Retinal pigment epithelial cell (primary cell): Measurements from ENCODE around the gene TTC39C.
"Not testable (repeated sequence)": the region's sequence is repeated elsewhere in the genome, so short reads cannot be mapped to it uniquely, and the experiment has no call there.

Experiments used
- DNase-seq: peaks from one replicate; pipeline ENCODE4 v3.0.0-alpha.2; 2010; ENCODE audit warnings: low read depth
- H3K4me3 ChIP-seq: 2 replicates; pipeline ENCODE4 v1.5.1; 2011; ENCODE audit warnings: mild to moderate bottlenecking, low read length, control low read depth, moderate library complexity
- TF ChIP-seq, protein P1 (sequence below): conservative IDR thresholded peaks from 2 replicates; pipeline ENCODE4 v1.5.1; 2011; ENCODE audit warnings: low read depth, low read length, control low read depth, inconsistent platforms

The TTC39C gene

GRCh38 chr18:24053211-24053610 lies 38.7 kb downstream of the TTC39C start:
- TF ChIP-seq, protein P1, sequence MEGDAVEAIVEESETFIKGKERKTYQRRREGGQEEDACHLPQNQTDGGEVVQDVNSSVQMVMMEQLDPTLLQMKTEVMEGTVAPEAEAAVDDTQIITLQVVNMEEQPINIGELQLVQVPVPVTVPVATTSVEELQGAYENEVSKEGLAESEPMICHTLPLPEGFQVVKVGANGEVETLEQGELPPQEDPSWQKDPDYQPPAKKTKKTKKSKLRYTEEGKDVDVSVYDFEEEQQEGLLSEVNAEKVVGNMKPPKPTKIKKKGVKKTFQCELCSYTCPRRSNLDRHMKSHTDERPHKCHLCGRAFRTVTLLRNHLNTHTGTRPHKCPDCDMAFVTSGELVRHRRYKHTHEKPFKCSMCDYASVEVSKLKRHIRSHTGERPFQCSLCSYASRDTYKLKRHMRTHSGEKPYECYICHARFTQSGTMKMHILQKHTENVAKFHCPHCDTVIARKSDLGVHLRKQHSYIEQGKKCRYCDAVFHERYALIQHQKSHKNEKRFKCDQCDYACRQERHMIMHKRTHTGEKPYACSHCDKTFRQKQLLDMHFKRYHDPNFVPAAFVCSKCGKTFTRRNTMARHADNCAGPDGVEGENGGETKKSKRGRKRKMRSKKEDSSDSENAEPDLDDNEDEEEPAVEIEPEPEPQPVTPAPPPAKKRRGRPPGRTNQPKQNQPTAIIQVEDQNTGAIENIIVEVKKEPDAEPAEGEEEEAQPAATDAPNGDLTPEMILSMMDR = no peak
- DNase-seq = no peak
- H3K4me3 ChIP-seq = no peak overlapping the region

DNA sequence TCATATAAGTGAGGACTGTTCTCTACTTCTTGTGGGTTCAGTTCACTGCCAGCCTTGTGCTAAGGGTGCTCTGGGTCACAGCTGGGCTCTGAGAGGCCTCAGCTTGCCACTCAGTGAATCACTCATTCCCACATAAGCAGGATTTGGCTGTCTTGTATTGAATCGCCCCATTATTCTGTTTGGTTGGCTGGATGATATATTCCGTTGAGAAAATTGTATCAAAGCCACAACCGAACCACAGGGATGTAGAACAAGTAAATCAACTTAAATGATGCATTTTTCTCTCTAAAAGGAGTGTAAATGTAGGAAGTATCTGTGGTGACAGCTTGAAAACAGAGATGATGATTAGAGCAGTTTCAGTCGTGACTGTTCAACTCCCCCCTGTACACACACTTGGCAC lies 39.6 kb downstream of the TTC39C start:
- TF ChIP-seq, protein P1 = no peak
- H3K4me3 ChIP-seq = no peak overlapping the region
- DNase-seq = no peak

DNA sequence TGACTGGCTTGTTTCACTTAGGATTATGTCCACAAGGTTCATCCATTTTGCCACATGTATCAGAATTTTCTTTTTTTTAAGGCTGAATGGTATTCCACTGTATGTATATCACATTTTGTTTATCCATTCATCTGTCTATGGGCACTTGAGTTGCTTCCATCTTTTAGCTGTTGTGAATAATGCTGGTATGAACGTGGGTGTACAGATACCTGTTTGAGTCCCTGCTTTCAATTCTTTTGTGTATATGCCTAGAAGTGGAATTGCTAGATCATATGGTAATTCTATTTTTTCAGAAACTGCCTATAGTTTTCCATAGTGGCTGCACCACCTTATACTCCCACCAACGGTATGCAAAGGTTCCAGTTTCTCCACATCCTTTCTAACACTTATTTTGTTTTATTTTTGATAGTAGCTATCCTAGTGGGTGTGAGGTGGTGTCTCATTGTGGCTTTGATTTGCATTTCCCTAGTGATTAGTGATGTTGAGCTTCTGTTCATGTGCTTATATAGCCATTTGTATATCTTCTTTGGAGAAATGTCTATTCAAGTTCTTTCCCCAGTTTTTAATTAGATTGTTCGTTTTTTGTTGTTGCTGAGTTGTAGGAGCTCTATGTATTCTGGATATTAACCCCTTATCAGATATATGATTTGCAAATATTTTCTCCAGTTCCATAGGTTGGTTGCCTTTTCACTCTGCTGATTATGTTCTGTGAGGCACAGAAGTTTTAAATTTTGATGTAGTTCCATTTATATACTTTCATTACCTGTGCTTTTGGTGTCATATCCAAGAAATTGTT lies 40.7 kb downstream of the TTC39C start:
- no peak overlapping the region for H3K4me3 ChIP-seq
- DNase-seq = no peak
- TF ChIP-seq, protein P1 = no peak

- H3K4me3 ChIP-seq = no peak overlapping the region
- no peak for DNase-seq
- TF ChIP-seq, protein P1 = no peak
These were observed 41.3 kb downstream of the TTC39C start for GRCh38 chr18:24055878-24056277.

- no peak overlapping the region for H3K4me3 ChIP-seq
- DNase-seq = no peak
- TF ChIP-seq, protein P1 = no peak
These were observed 42.0 kb downstream of the TTC39C start for GRCh38 chr18:24056506-24056905.

DNA sequence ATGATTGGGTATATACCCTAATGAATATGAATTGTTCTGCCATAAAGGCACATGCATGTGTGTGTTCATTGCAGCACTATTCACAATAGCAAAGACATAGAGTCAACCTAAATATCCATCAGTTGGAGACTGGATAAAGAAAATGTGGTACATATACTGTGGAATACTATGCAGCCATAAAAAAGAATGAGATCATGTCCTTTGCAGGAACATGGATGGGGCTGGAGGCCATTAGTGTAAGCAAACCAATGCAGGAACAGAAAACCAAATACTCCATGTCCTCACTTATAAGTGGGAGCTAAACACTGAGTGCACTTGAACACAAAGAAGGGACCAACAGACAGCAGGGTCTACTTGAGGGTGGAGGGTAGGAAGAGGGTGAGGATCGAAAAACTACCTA lies 43.2 kb downstream of the TTC39C start:
- H3K4me3 ChIP-seq = no peak overlapping the region
- TF ChIP-seq, protein P1 = no peak
- no peak for DNase-seq

DNA sequence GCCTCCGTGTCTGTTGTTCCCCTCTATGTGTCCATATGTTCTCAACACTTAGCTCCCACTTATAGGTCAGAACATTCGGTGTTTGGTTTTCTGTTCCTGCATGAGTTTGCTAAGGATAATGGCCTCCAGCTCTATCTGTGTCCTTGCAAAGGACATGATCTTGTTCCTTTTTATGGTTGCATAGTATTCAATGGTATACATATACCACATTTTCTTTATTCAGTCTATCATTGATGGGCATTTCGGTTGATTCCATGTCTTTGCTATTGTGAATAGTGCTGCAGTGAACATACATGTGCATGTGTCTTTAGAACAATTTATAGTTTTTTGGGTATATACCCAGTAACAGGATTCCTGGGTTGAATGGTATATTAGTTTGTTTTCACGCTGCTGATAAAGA lies 44.8 kb downstream of the TTC39C start:
- DNase-seq, H3K4me3 ChIP-seq: not testable (repeated sequence)

DNA sequence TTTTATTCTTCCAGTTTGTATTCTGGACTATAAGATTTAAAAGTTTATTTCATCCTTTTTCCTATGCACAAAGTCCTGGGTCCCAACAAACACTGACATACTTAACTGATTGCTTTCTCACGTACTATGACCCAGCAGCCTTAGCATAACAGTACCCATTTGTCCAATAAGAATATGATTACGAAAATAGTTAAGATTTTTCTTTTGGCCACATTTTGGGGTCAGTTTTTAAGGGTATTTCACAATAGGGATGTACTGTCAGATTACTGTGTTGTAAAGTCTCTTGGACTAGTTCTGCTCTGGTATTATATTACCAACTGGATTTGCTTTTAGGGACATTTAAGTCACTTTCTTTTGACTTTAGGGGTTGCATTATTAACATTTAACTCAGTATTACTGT lies 46.1 kb downstream of the TTC39C start:
- TF ChIP-seq, protein P1 = no peak
- no peak for DNase-seq
- no peak overlapping the region for H3K4me3 ChIP-seq
